Activated CD4-positive, alpha-beta T cell treated with anti-CD3 and anti-CD28 coated beads, Interleukin-2, amount 50 U/mL, for 4 hours (primary cell): ENCODE results near the gene ANKRD44.

ENCODE experiments used
- DNase-seq, 2 experiments: peaks; one replicate each; pipeline ENCODE4 v3.0.0-alpha.2; 2020

The ANKRD44 gene

GRCh38 chr2:196971574-196972279 is 338.9 kb downstream of the ANKRD44 start:
- DNase-seq = no peak

DNA sequence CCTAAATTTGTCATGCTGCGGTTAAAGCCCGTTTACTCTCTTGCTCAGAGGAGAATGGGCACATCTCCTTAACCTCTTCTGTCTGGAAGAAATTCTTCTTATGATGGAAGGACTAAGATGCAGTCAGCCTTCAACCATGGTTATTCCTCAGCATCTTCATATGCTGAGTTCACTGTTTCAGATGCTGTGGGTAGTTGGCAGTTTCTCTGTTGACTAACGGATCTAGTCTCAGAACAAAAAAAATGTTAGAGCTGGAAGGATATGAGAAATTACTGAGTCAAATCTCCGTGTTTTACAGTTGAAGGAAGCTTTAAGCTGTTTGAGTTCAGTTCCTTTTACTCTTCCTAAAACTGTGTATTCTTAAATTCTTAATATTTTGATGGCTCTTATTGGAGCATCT is 340.5 kb downstream of the ANKRD44 start:
- DNase-seq = no peak

- DNase-seq = no peak
These were observed 342.1 kb downstream of the ANKRD44 start for GRCh38 chr2:196968516-196968915.

DNA sequence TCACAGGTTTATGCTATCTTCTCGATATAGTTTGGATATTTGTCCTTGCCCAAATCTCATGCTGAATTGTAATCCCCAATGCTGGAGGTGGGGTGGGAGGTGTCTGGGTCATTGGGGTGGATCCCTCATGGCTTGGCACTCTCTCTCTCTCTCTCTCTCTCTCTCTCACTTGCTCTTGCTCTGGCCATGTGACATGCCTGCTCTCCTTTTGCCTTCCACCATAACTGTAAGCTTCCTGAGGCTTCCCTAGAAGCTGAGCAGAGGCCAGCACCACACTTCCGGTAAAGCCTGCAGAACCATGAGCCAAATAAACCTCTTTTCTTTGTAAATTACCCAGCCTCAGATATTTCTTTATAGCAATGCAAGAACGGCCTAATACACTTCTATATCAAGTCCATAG is 342.8 kb downstream of the ANKRD44 start:
- no peak for DNase-seq

DNA sequence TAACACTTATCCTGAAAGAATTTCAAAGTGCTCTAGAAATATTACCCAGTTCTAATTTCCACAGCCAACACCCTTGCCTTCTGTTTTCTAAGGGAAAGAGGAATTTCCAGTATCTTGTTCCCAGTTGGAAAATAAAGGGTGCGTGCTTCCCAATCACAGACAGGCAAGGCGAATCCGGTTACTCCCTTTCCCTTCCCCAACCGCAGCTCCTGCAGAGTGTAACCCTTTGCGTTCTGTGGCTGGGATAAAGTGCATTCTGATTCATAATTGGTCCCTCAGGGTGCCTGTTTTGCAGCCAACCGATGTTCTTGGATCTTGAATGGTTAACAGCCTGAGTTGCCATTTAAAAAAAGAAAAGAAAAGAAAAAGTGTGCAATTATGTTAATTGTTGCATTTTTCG is 343.5 kb downstream of the ANKRD44 start:
- DNase-seq = no peak

DNA sequence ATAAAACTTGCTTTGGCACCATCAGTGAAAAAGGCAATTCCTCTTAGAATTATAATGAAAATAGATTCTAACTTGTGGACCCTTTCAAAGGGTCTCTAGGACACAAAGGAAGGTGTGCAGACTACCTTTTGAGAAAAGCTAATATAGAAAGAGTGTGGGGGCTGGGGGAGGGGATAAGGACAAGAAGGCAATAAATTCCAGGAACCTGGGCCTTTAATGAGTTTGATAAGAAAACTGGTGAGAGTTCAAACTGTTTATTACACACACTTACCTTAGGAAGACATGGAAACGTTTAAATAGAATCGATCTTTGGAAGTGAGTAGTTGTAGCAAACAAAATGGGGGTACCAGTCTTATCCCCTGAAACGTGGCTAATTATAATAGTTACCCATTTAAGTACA is 344.5 kb downstream of the ANKRD44 start:
- no peak for DNase-seq

GRCh38 chr2:196965651-196966050 is 344.9 kb downstream of the ANKRD44 start:
- DNase-seq = no peak

- no peak for DNase-seq
These were observed 346.6 kb downstream of the ANKRD44 start for GRCh38 chr2:196963961-196964360.

- DNase-seq = no peak
These were observed 347.5 kb downstream of the ANKRD44 start for GRCh38 chr2:196963043-196963442.

- no peak for DNase-seq
These were observed 348.3 kb downstream of the ANKRD44 start for GRCh38 chr2:196962325-196962724.

DNA sequence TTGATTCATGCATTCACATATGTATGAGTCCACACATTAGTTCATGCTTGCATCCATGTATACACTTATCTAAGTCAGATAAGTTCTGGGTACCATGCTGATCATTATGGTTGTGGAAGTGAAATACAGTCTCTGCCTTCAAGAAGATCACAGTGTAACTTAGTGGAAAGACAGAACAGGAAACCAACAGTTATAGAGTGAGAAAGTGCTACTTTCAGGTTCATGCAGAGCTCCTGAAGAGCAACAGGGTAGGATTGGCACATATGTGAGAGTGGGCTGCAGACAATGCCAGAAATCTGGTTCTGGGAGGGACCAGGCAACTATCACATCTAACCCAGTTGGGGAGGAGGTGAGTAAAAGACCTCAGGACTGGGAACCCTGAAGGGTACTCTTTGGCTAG is 348.7 kb downstream of the ANKRD44 start:
- no peak for DNase-seq

GRCh38 chr2:196959734-196960338 is 350.7 kb downstream of the ANKRD44 start:
- no peak for DNase-seq

GRCh38 chr2:196959281-196959680 is 351.3 kb downstream of the ANKRD44 start:
- DNase-seq = no peak

GRCh38 chr2:196957881-196958525 is 352.6 kb downstream of the ANKRD44 start:
- no peak for DNase-seq

DNA sequence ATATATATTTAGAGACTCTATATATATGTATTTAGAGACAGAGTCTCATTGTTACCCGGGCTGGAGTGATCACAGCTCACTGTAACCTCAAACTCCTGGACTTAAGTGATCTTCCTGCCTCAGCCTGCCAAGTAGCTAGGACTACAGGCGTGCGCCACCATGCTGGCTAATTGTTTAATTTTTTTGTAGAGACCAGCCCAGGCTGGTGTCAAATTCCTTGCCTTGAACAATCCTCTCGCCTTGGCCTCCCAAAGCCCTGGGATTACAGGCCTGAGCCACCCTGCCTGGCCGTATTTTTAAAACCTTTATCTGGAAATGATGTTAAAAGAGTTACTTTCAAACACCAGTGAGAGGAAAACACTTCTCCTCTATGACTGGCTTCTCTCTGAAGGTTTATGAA is 353.1 kb downstream of the ANKRD44 start:
- no peak for DNase-seq

GRCh38 chr2:196956069-196956468 is 354.5 kb downstream of the ANKRD44 start:
- no peak for DNase-seq

- DNase-seq = no peak
These were observed 355.5 kb downstream of the ANKRD44 start for GRCh38 chr2:196955036-196955435.

DNA sequence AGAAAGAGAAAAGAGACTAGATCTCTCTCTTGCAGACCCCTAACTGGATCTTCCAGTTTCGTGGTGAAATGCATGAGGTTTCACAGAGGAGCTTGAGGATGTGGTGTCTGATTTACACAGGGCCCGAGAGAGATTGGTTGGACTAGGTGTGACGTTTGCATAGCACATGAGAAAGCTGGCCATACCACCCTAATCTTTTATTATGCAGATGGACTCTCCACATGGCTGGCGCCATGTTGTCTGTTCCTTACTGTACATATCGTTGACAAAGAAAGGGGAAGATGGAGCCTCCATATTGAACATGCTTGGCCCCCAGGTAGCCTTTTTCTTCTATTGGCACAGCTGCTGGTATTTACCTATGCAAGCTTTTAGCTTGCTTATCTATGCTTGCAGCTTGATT is 356.6 kb downstream of the ANKRD44 start:
- DNase-seq = no peak

- DNase-seq = no peak
These were observed 357.6 kb downstream of the ANKRD44 start for GRCh38 chr2:196952936-196953335.

- no peak for DNase-seq
These were observed 358.6 kb downstream of the ANKRD44 start for GRCh38 chr2:196951973-196952372.

DNA sequence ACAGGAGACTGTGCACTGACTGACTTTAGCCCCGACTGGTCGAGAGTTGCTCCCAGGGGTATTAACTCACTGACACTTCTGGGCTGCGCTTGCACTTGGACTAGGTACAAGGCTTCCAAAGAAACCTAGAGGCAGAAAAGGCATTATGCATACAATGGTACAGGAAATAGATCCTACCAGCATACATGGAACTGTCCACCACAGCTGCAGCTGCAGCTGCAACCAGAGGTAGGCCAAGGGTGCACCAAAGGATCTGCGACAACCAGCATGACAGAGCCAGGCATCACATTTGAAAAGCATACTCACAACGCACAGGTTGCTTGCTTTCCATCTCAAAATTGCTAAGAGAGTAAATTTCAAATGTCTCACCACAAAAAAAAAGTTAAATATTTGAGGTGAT is 361.5 kb downstream of the ANKRD44 start:
- no peak for DNase-seq

- no peak for DNase-seq
These were observed 366.0 kb downstream of the ANKRD44 start for GRCh38 chr2:196944570-196944969.

GRCh38 chr2:196941398-196942078 is 369.0 kb downstream of the ANKRD44 start:
- no peak for DNase-seq

GRCh38 chr2:196939371-196939770 is 371.2 kb downstream of the ANKRD44 start:
- no peak for DNase-seq
